ENCODE measurements around the gene PYCR2. TPM values are rescaled to one million over a fixed set of nuclear protein-coding genes. Genes with fewer than 3 reads are reported as not detected.
"Not testable (repeated sequence)": the region's sequence is repeated elsewhere in the genome, so short reads cannot be mapped to it uniquely, and the experiment has no call there.

Gene PYCR2
- total RNA-seq, 1 donor from 2014 or later: 59.9 TPM

GRCh38 chr1:225889743-225890142 lies 34.3 kb downstream of the PYCR2 start:
- H3K27ac Mint-ChIP-seq (ENCODE audit: unreplicated experiment): no peak overlapping the region

GRCh38 chr1:225888898-225889601 lies 35.0 kb downstream of the PYCR2 start, which contains the start of gene LEFTY1:
LEFTY1 (minus strand) TSS chr1:225889146; CDS start chr1:225889066, 80 bp downstream.
- DNase-seq (ENCODE audit: low read depth, low spot score): no peak
- Mint-ChIP-seq H3K9me3 (no peaks in the 10 kb centered on the region), H3K27me3 (ENCODE audit: low read depth) (peaks cover 19% of the 10 kb centered on the region), H3K27ac (ENCODE audit: unreplicated experiment) (no peak within 1 kb of the TSS), H3K4me1 (peaks cover 20% of the 10 kb centered on the region), H3K4me3 (peak within 1 kb of the TSS; percentile 38), H3K36me3 (ENCODE audit: low read depth) (no peaks in the 10 kb centered on the region)
- TF ChIP-seq CTCF (conservative IDR thresholded peaks at IDR 0.05): no peak

More at GRCh38 chr1:225889743-225890142, 34.3 kb downstream of the PYCR2 start:
- no peak for DNase-seq (ENCODE audit: low read depth, low spot score)
- Mint-ChIP-seq H3K27me3 (ENCODE audit: low read depth) (peaks cover 18% of the 10 kb centered on the region), H3K4me3 (no peak overlapping the region), H3K4me1 (peaks cover 20% of the 10 kb centered on the region), H3K9me3 (no peaks in the 10 kb centered on the region), H3K36me3 (ENCODE audit: low read depth) (no peaks in the 10 kb centered on the region)
- TF ChIP-seq CTCF (conservative IDR thresholded peaks at IDR 0.05): no peak

GRCh38 chr1:225888289-225888897 lies 35.7 kb downstream of the PYCR2 start:
- H3K27me3 Mint-ChIP-seq (ENCODE audit: low read depth): peaks cover 24% of the 10 kb centered on the region
- H3K36me3 Mint-ChIP-seq (ENCODE audit: low read depth): no peaks in the 10 kb centered on the region
- no peak overlapping the region for H3K27ac Mint-ChIP-seq (ENCODE audit: unreplicated experiment)
- DNase-seq (ENCODE audit: low read depth, low spot score): no peak
- peak overlapping the region; percentile 38 for H3K4me3 Mint-ChIP-seq
- H3K9me3 Mint-ChIP-seq: no peaks in the 10 kb centered on the region
- TF ChIP-seq CTCF (conservative IDR thresholded peaks at IDR 0.05): no peak
- H3K4me1 Mint-ChIP-seq: peaks cover 23% of the 10 kb centered on the region

DNA sequence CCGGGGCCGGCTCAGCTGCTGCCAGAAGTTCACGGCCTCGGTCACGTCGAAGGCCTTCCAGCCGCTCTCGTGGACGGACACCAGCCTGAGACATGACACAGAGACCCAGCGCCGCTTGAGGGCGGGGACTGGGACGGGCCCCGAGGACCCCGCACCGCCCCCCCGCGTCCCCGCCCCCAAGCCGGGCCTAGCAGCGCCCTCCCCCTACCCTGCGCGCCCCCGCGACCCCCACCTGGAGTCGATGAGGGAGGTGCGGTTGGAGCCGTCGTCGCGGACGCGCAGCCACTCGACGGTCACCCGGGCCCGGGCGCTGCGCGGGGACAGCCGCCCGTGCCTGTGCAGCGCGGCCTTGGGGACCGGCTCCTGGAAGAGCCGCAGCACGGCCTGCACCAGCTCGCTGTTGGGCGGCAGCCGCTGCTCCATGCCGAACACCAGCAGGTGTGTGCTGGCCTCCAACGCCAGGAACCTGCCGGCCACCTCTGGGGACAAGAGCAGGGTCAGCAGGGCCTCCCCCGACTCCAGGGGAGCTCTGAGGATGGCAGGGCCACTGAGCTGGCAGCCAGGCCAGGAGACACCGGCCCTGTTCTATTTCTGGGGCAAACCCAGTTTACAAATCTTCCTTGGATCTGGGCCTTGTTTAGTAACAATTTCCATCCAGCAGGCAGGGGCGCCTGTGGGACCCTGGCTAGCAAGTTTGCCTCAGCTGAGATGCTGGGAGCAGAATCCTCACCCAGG lies 36.3 kb downstream of the PYCR2 start:
- H3K27ac Mint-ChIP-seq (ENCODE audit: unreplicated experiment); H3K9me3 Mint-ChIP-seq; DNase-seq (ENCODE audit: low read depth, low spot score); H3K36me3 Mint-ChIP-seq (ENCODE audit: low read depth): not testable (repeated sequence)
- H3K4me1 Mint-ChIP-seq: peaks cover 27% of the 10 kb centered on the region
- H3K27me3 Mint-ChIP-seq (ENCODE audit: low read depth): peaks cover 28% of the 10 kb centered on the region
- H3K4me3 Mint-ChIP-seq: peak overlapping the region; percentile 38

DNA sequence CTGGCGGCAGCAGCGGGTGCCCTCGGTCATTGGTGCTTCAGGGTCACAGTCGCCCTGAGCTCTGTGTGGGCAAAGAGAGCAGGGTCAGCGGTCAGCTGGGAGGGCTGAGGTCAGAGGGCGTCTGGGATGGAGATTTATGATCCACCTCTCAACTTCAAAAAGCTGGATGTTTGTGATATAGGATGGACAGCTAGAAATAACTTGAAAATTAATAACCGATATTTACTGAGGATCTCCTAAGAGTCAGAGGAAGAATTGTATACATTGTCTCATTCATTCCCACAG lies 37.1 kb downstream of the PYCR2 start:
- Mint-ChIP-seq H3K27me3 (ENCODE audit: low read depth) (peaks cover 28% of the 10 kb centered on the region), H3K27ac (ENCODE audit: unreplicated experiment) (no peak overlapping the region), H3K36me3 (ENCODE audit: low read depth) (no peaks in the 10 kb centered on the region), H3K4me3 (peak overlapping the region; percentile 81), H3K4me1 (peaks cover 27% of the 10 kb centered on the region), H3K9me3 (no peaks in the 10 kb centered on the region)
- TF ChIP-seq CTCF (conservative IDR thresholded peaks at IDR 0.05): no peak
- no peak for DNase-seq (ENCODE audit: low read depth, low spot score)

All from neural crest cell (in vitro differentiated cells).